Colonic mucosa (tissue), 4 donors: Measurements from ENCODE around the gene CRISPLD2. TPM values are rescaled to one million over a fixed set of nuclear protein-coding genes. Genes with fewer than 3 reads are reported as not detected.

Experiments used
- DNase-seq: peaks from one replicate; pipeline ENCODE4 v3.0.0-alpha.2; 2020
- H3K27ac ChIP-seq: fragments of 200-600 bp; one replicate; pipeline ENCODE4 v1.8.0; 2021
- H3K27me3 ChIP-seq: fragments of 200-600 bp; one replicate; pipeline ENCODE4 v1.8.0; 2021
- H3K36me3 ChIP-seq: fragments of 200-600 bp; one replicate; pipeline ENCODE4 v1.8.0; 2021
- H3K4me1 ChIP-seq: fragments of 200-600 bp; one replicate; pipeline ENCODE4 v1.8.0; 2021; ENCODE audit warnings: mild to moderate bottlenecking
- H3K4me3 ChIP-seq: fragments of 200-600 bp; one replicate; pipeline ENCODE4 v1.8.0; 2021
- H3K9ac ChIP-seq, 2 donors: one replicate each; pipeline ENCODE4 v1.7.0; 2013; ENCODE audit warnings: control low read depth in 2 of 2, low read depth in 2 of 2, low read length in 2 of 2
- H3K9me3 ChIP-seq: fragments of 200-600 bp; one replicate; pipeline ENCODE4 v1.8.0; 2021
- CTCF ChIP-seq: fragments of 200-600 bp; IDR thresholded peaks from one replicate; pipeline ENCODE4 v1.8.0; 2022; ENCODE audit warnings: antibody characterized with exemption, mild to moderate bottlenecking
- intact Hi-C: fragments of 100-400 bp; cut with DNase I; formaldehyde crosslinking; loops from one replicate; pipeline ENCODE4 v1.14.1; 2022
- total RNA-seq, 2 donors: library from RNA; stranded (reverse); fragmentation: NEBNext Ultra II Directional in 1 of 2; extraction: Animal tissue kit (Norgen Biotek cat#: 25700) in 1 of 2; gene quantifications; one replicate each; pipeline ENCODE4 v1.2.1, GENCODE V29; 2021
- donor health status: healthy.
- donor health status: DM: no; HTN: no; CAD: no.
- donor health status: DM: no; HTN: no; CAD: no.

The CRISPLD2 gene
- total RNA-seq, 2 donors from 2014 or later: 10.4 to 37.9 TPM

- no peaks in the 10 kb centered on the region for H3K9me3 ChIP-seq
- H3K27ac ChIP-seq: no peak overlapping the region
- no peak overlapping the region for H3K4me3 ChIP-seq
- no peaks in the 10 kb centered on the region for H3K4me1 ChIP-seq
- H3K36me3 ChIP-seq: no peaks in the 10 kb centered on the region
- no peak for TF ChIP-seq CTCF
- H3K27me3 ChIP-seq: no peaks in the 10 kb centered on the region
- DNase-seq: no peak
- intact Hi-C loops: no loop called here
- H3K9ac ChIP-seq: no peak overlapping the region
Measured at GRCh38 chr16:84874004-84874435, 54.2 kb downstream of the CRISPLD2 start.

GRCh38 chr16:84874553-84874952, 54.8 kb downstream of the CRISPLD2 start:
- Histone ChIP-seq H3K27ac (no peak overlapping the region), H3K36me3 (no peaks in the 10 kb centered on the region), H3K9ac (no peak overlapping the region), H3K9me3 (no peaks in the 10 kb centered on the region), H3K4me1 (no peaks in the 10 kb centered on the region), H3K4me3 (no peak overlapping the region), H3K27me3 (no peaks in the 10 kb centered on the region)
- no peak for DNase-seq
- no peak for TF ChIP-seq CTCF
- intact Hi-C loops: no loop called here

- Histone ChIP-seq H3K9me3 (no peaks in the 10 kb centered on the region), H3K4me1 (no peaks in the 10 kb centered on the region), H3K27ac (no peak overlapping the region), H3K27me3 (no peaks in the 10 kb centered on the region), H3K9ac (no peak overlapping the region), H3K36me3 (no peaks in the 10 kb centered on the region), H3K4me3 (no peak overlapping the region)
- no peak for TF ChIP-seq CTCF
- DNase-seq: no peak
- intact Hi-C loops: no loop called here
Measured at GRCh38 chr16:84874983-84875382, 55.2 kb downstream of the CRISPLD2 start.

- intact Hi-C loops: no loop called here
- no peaks in the 10 kb centered on the region for H3K9me3 ChIP-seq
- H3K27me3 ChIP-seq: no peaks in the 10 kb centered on the region
- no peaks in the 10 kb centered on the region for H3K36me3 ChIP-seq
- DNase-seq: no peak
- H3K9ac ChIP-seq: no peak overlapping the region
- H3K4me3 ChIP-seq: no peak overlapping the region
- no peak overlapping the region for H3K27ac ChIP-seq
- TF ChIP-seq CTCF: no peak
- no peaks in the 10 kb centered on the region for H3K4me1 ChIP-seq
Measured at GRCh38 chr16:84875846-84876245, 56.1 kb downstream of the CRISPLD2 start.

GRCh38 chr16:84876873-84877606, 57.3 kb downstream of the CRISPLD2 start:
- Histone ChIP-seq H3K27me3 (no peaks in the 10 kb centered on the region), H3K9me3 (no peaks in the 10 kb centered on the region), H3K27ac (no peak overlapping the region), H3K36me3 (no peaks in the 10 kb centered on the region), H3K4me1 (no peaks in the 10 kb centered on the region), H3K4me3 (no peak overlapping the region), H3K9ac (no peak overlapping the region)
- no peak for TF ChIP-seq CTCF
- intact Hi-C loops: no loop called here
- no peak for DNase-seq
